Neural progenitor cell (in vitro differentiated cells): ENCODE data around the gene OTOGL.

Source experiments
- CTCF ChIP-seq: fragments of 200-600 bp; sonication (generic); IDR thresholded peaks from 2 replicates; pipeline ENCODE4 v1.5.1; 2017; ENCODE audit warnings: antibody characterized with exemption, mild to moderate bottlenecking
- EZH2phosphoT487 ChIP-seq: fragments of 200-600 bp; sonication (generic); IDR thresholded peaks from 2 replicates; pipeline ENCODE4 v1.6.1; 2017; ENCODE audit warnings: antibody characterized with exemption

GRCh38 chr12:80373666-80374065 lies 274.3 kb downstream of the OTOGL start:
- no peak for TF ChIP-seq CTCF
- no peak for TF ChIP-seq EZH2phosphoT487
